Activated CD8-positive, alpha-beta memory T cell treated with anti-CD3 and anti-CD28 coated beads, Interleukin-2, amount 50 U/mL, for 48 hours (primary cell): Measurements from ENCODE around the gene GALNT2.

ENCODE experiments used
- DNase-seq: peaks from one replicate; pipeline ENCODE4 v3.0.0-alpha.2; 2020

Gene GALNT2

DNA sequence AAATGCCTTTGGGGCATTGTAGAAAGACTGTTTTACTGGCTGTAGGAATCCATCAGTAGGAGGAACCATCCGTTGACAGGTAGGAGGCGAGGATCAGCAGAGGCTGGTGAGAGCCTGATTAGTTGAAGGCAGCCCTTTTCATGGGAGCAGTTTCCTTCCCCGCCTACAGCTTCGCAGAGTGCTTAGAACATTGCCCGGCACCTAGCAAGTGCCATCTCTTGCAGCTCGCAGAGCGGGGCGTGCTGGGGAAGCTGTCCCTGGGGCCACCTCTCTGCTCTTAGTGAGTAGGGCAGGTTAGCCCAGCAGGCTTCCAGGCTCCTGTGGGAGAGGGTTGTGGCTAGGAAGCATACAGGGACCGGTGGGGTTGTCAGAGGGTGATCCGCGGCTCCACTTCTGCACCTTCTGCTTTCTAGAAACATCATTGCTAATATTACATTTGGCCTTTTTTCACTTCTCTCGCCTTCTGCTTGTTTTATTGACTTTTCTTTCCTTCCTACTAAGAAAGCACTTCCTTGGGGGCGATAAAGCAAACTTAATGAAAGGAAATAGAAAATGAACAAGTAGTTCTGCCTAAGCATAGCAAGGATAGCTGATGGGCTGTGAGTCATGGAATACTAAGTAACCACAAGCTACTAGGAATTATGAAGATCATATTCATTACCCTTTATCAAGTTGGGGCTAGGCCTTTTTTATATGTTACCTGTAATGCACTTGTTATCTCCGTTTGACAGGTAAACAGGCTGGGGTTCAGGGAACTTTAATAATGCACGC, 176.7 kb downstream of the GALNT2 start:
- no peak for DNase-seq

DNA sequence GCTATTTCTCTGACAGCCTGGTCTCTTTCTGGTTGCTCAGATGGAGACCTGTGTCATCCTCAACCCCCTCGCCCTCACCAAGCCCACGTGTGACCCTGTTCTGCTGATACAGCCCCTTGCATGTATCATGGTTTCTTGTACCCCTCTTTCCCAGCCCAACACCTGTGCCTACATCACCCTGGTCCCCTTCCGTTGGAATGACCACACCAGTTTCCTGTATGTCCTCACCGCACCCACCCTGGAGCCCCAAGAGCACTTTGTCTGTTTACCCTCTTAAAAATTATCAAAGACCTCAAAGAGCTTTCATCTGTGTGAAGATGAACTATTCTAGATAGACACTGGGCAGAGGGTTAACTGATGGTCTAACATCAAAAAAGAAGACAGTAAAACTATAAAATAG, 179.5 kb downstream of the GALNT2 start:
- DNase-seq: no peak

DNA sequence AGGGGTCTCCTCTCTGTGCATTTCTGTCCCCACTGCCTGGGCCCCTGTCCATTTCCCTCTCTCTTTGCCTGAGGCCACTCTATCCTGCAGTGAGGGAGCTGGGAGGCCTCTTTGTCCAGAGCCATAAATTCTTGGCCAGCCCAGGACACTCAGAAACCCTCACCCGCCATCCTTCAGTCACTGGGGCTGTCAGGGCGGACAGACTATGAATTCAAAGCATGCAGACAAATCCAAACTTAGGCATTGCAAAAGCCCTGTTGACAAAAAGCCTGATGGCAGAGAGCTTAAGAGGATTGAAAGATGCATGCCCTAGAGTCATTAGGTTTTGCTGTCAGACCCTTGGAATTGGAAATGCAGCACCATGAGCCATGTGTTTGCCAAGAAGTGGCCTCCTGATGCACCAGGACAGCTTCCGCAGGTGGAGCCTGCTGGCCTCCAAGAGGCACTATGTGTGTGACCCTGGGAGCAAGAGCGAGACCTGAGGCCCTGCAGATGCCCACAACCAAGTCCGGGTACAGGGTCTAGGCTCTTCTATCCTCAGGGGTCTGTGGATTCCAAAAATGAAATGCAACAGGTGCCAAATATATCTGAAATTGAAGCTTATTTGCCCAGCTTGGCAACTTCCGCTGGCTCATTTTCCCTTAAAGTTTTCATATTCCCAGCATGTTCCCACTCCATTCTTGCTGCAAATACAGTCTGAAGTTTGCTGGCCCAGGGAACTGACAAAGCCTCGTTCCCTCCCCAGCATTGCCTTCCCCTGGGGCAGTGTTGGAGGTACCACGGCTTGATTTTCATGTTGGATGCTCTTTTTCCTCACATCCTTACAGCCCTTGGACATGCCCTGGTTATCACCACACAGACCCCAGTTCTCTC, 181.2 kb downstream of the GALNT2 start:
- no peak for DNase-seq

DNA sequence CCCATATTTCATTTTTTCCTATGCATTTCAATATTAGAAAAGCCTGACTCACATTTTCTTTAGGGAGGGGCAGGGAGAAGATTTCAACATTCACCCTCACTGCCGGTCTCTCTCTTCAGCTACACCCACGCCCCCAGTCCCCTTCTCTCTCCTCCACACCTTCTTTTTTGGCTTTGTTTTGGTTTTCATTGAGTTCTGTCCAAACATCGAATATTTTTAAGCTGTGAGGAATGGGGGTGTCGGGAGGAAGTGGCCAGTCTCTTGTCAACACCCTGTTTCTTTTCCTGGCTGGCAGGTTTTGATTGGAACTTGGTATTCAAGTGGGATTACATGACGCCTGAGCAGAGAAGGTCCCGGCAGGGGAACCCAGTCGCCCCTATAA, 181.8 kb downstream of the GALNT2 start:
- DNase-seq: no peak

DNA sequence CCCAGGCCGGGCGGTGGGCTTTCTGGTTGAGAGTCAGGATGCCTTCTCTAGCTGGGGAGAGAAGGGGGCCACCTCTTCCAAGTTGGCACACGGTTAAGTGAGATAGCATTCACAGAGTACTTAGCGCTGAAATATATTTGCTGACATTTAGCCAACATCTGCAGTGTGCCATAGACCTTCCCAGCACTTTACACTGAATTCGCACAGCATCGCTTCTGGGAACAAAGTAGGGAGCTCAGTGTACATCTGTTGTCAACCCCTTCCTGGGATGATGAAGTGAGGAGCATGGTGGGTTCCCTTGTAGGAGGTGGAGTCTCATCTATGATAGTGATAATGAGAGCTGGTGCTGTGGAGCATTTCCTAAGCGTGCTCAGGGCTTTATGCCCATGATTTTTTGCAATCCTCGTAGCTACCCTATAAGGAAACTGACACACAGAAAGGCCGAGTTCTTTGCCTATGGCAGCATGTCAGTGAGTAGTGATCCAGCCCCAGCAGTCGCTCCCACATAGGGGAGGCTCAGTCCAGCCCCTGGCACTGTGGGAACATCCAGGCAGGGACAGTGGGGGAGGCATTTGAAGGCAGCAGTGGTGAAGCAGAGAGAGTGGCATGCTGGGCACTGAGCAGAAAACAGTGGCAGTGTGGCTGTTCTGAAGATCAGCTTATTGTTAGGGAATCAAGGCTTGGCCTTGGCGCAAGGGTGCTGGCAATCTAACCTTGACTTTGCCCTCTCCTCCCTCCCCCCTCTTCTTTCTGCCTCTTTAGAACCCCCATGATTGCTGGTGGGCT, 182.8 kb downstream of the GALNT2 start:
- no peak for DNase-seq

DNA sequence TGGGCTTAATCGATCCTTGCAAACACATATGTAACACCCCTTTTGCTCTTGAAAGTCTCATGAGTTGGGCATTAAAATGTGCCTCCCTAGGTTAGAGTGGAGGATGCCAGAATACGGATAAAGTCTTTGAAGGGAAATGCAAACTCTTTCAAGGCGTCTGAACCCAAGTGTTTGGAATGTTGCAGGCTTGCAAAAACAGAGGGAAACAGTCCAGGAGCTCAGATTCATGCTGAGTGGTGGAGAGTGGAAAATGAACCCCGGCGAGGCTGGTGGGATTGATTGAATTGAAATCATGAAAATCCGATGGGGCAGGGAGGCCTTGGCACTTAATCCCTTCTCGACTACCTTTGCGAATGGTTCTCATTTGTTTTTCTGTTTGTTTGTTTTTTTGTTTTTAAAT, 183.6 kb downstream of the GALNT2 start:
- DNase-seq: no peak

DNA sequence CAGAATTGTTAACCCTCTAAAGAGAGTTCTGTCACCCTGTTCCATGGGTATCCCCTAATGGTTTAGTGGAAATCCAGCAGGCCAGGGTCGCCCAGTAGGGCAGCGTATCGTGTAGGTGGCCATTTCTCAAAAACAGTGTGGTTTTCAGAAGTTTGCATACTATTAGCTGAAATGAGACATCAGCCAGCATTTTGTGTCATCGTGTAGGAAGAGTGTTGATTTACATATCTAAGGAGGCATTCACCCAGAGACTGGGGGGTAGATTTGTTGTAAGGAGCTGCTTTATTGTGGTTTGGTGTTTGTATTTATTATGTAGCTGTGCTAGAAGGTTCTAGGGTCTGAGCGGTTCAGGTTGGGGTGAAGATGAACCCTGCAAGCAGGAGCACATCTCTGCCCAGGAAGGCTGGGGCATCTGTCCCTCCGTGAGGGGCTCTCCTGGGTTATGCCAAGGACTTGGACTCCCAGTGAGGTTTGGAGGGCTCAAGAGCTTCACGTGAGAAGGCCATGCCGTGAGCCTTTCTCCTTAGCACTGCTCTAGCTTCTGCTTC, 184.7 kb downstream of the GALNT2 start:
- no peak for DNase-seq

DNA sequence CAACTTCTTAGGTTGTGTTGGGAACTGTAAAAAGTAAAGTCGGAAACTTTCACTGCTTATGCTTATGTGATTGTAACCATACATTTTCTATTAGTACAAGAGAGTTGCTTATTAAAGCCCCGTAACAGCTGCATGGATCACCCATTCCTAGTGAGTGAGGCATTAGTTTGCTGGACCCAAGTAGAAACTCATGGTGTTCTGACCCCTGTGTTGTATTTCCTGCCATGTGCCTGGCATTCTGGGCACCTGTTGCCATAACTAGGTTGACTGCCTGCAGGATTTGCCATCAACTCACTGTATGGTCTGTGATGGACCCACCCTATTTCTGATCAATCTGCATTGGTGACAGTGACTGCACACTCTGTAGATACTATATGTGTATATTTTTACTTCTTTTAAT, 186.1 kb downstream of the GALNT2 start:
- DNase-seq: no peak

DNA sequence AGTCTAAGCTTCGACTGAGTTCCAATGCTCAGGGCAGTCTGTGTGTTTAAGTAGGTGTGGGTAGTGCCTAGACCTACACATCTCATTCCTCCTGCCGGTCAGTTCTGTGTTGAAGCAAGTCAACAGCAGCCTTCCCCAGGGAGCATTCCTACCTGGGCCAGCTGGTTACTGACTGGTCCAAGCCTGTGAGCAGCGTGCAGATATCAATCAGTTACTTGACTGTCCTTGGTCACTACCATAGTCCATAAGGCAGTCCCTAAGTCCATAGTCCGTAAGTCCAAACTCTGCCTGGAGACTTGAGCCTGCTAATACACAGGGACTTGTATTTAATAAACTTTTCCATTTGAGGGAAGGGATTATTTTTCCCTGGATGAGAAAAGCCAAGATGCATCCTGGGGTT, 187.2 kb downstream of the GALNT2 start:
- DNase-seq: no peak

DNA sequence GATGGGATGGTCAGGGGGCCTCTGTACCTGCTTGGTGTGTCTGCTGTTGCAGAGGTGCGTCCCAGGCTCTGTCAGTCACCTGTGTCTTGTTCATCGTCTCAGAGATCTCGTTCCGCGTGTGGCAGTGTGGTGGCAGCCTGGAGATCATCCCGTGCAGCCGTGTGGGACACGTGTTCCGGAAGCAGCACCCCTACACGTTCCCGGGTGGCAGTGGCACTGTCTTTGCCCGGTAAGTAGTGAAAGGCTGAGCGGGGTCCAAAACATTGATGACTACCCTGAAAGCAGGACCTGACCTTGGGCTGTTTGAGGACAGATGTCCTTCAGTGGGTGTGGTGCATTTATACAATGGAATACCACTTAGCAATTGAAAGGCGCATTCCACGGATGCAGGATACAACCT, 188.1 kb downstream of the GALNT2 start:
- DNase-seq: no peak

DNA sequence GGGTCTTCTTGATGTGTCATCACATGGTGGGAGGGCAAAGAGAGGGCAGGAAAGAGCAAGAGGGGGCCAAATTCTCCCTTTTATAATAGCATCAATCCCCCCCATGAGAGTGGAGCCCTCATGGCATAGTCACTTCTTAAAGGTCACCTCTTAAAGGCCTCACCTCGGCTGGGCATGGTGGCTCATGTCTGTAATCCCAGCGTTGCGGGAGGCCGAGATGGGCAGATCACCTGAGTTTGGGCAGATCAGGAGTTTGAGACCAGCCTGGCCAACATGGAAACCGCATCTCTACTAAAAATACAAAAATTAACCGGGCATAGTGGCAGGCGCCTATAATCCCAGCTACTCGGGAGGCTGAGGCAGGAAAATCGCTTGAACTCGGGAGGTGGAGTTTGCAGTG, 189.0 kb downstream of the GALNT2 start:
- DNase-seq: peak; percentile 12

DNA sequence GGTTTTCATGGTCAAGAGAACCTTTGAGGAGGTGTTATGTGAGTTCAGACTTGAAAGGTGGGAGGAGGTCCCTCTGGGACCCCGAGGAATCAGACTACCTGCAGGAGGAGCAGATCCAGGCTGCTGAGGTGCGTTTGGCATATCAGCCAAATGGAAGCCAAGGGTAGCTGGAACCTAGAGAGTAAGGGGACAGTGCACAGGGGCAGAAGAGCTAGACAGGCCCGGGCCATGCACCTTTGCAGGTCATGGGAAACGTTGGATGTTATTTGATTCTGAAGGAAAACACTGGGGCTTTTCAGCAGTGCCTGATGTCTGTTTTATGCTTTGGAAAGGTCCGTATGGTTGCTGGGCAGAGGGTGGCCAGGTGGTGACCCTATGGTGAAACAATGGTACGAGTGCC, 189.9 kb downstream of the GALNT2 start:
- DNase-seq: peak; percentile 15

DNA sequence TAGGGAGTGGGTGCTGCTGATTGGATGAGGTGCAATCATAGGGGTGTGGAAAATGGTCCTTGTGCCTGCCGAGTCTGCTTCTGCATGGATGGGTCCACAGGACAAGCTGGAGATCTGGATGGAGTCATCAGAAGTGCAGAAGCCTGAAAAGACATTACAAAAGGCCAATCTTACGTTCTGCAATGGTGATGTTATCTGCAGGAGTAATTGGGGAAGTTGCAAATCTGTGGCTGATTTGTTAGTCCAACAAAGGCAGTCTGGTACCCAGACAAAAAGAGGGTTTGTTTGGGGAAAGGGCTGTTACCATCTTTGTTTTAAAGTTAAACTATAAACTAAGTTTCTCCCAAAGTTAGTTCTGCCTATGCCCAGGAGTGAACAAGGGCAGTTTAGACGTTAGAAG, 192.6 kb downstream of the GALNT2 start:
- peak; percentile 25 for DNase-seq

DNA sequence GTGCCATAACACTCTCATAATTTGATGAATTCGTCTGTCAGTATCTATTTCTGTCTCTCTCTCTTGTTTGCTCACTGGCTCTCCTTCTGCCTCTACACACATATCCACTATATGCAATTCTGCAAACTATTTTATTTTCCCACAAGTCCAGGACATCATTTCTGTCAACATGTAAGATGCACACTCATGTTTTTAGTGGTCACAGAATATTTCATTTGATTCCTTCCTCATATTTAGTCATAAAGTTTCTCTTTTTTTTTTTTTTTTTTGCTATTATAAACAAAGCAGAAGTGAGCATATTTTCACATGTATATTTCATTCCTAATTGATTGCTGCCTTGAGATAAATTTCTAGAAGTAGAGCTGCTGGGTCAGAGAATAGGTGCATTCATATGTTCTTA, 193.8 kb downstream of the GALNT2 start:
- no peak for DNase-seq

DNA sequence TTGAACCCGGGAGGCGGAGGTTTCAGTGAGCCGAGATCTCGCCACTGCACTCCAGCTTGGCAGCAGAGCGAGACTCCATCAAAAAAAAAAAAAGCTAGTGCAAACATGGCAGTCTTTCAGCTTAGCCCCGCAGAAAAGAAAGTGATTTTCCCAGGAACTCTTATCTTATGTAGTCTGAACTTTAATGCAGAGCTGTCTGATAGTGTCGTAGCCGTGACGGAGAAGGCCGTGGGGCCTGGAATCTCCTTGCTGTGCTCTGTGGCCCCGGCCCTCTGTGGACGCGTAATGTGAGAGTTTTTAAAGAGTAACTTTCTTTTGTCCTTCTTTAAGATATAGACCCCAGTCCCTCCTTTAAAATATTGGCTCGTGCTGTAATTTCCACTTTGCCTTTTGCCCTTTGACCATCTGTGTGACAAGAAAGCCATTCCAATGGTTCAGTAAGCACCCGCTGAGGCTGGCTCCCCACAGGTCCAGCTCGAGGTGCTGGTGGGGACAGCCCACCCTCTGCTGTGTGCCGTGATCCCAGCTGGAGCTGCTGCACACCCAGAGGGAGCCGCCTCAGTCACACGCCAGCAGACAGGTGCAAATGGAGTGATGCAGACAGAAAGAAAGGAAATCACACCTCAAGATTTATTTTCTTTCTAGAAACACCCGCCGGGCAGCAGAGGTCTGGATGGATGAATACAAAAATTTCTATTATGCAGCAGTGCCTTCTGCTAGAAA, 195.1 kb downstream of the GALNT2 start:
- peak; percentile 37 for DNase-seq

DNA sequence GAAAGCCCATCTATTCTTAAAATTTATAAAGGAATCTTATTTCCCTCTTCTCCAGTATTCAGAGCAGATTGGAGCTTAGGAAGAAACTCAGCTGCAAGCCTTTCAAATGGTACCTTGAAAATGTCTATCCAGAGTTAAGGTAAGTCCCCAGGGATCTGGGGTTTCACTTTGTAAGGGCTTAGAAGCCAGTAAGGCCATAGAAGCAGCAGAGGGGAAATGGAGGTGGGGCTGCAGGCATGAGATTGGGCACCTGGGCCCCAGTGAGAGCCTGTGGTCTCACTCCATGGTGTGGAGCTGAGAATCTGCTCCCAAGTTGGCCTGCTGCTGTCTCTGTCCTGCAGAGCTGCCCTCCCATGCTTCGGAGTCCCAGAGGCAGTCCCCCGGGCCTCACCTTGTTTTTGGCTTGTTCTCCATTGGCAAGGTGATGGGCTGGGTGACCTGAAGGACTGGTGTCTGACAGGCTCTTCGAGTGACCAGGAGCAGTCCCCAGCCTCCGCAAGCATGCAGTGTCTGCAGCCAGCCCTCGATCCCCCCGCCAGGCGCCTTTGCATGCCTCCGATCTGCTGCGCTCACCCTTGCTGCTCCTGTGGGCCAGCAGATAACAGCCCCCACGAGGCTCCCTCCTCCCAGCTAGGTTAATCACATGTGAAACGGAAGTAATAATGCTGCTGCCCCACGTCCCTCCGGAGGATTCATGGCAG, 196.0 kb downstream of the GALNT2 start:
- peak; percentile 25 for DNase-seq

DNA sequence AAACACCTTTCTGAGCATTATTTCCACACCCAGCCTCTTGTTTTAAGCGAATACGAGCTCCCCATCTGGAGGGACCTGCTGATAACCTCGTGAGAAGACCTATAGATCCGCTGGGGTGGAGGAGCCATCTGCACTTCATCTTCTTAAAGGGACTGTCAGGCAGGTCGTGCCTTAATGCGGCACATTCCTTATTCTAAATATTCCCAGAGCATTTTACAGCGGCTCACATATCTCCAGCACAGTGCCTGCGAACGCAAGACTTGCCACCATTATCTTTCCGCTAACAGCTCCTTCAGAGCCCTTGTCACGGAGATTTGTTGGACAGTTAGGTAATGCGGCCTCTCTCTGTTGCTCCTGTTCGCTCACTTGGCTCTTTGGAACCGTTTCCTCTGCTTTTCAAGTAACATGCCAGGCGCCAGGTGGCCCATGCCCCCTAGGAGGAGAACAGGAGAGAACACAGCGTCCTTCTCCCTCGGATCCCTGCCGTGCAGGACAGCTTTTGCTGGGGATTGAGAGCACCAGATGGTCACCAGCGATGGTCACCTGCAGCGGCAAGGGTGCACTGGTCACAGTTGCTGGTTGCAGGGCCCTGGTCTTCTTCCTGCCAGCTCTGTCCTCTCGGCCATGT, 196.6 kb downstream of the GALNT2 start:
- DNase-seq: peak; percentile 42

DNA sequence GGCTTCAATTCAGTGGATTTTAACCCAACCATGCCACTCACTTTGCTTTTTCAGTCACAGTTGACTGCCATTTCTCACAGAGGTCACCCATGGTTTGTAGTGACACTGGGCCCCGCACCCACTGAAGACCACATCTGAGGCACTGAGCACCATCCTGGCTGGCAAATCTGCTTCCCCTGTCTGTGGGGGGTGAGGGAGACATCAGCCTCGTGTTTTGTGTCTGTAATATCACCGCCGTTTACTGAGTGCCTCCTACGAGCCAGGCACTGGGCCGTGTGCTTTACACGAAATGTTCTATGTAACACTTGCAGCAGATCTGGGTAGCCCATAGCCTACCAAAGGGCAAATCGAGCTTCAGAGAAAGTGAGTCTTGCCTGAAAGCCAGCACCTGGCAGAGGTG, 197.3 kb downstream of the GALNT2 start:
- DNase-seq: peak; percentile 33

DNA sequence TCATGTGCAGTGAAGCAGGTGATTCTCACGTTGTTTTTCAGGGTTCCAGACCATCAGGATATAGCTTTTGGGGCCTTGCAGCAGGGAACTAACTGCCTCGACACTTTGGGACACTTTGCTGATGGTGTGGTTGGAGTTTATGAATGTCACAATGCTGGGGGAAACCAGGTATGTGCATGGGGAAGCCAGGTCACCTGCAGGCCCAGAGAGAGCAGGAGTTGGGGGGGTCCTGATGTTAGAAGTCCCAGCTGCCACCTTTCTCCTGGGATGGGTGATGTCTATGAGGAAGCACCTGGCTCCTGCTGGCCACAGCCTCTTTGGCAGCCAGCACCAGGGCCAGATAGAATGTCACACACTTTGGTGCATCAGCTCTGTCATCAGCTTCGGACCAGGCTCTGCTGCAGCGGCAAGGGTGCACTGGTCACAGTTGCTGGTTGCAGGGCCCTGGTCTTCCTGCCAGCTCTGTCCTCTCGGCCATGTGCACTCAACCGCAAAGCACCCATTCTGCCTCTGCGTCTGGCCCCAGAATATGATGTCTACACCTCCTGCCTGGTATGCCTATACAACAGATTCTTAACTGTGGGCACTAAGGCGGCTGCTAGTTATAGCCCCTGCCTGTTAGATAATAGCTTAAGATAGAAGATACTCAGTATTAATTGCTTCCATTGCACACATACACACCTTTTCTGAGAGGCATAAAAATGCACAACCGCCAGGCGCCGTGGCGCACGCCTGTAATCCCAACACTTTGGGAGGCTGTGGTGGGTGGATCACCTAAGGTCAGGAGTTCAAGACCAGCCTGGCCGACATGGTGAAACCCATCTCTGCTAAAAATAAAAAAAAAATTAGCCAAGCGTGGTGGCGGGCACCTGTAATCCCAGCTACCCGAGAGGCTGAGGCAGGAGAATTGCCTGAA, 198.4 kb downstream of the GALNT2 start:
- peak; percentile 42 for DNase-seq

DNA sequence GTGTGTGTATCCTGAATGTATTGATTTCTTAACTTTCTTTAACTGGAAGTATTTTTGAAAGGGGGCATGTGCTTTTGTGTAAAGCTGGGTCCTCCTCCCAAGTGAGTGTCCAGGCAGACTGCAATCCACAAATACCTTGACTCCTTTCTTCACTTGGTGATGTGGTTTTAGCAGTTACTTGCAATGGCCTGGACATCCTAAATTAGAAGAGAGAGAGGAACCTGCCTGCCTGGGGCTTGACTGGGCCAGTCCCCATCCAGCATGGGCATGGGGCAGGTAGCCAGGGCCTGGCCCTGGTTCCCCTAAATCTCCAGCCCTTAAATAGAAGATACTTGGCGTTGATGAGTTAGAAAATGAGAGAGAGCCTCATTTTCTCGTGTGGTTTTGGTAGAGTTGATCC, 199.4 kb downstream of the GALNT2 start:
- DNase-seq: no peak
